Measurements from ENCODE around the gene MAP10.

DNA sequence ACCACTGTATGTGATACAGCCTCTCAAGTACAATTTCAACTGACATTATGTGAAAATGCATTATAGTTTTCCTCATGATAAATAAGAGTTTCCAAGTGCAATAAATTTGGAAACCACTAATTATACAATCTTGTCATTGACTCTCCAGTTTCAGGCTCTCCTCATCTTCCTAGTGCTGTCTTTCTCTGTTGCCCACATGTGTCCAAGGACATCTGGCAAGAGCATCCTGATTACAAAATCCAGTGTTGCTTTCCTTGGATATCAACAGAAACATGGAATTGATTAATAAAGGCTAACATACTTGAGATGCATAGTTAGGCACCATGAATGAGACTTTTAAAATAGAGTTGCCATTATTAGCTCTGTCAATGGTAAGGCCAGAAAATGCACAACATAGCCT is 15.6 kb upstream of the MAP10 start:
- TF ChIP-seq CTBP1 (IDR thresholded peaks at IDR 0.05; ENCODE audit: borderline replicate concordance) (no peak), FOXK2 (IDR thresholded peaks at IDR 0.05) (no peak), HDGF (IDR thresholded peaks at IDR 0.05; ENCODE audit: borderline replicate concordance) (no peak), FOXA1 (IDR thresholded peaks at IDR 0.05) (no peak), SUZ12 (IDR thresholded peaks at IDR 0.05) (no peak), LEF1 (IDR thresholded peaks at IDR 0.05; ENCODE audit: borderline replicate concordance) (no peak), ZNF384 (IDR thresholded peaks at IDR 0.05) (no peak), L3MBTL2 (conservative IDR thresholded peaks at IDR 0.05) (no peak), TARDBP (IDR thresholded peaks at IDR 0.05) (no peak), BHLHE40 (IDR thresholded peaks at IDR 0.05; ENCODE audit: borderline replicate concordance) (no peak), SP1 (IDR thresholded peaks at IDR 0.05) (no peak), NFRKB (IDR thresholded peaks at IDR 0.05) (no peak)
